Esophagus (tissue), 2 donors: ENCODE results near the gene TRAF4. TPM values are rescaled to one million over a fixed set of nuclear protein-coding genes. Genes with fewer than 3 reads are reported as not detected.
A peak's percentile ranks its signal among the peaks of the same experiment; 100 is the strongest.
"Not testable (repeated sequence)": the region's sequence is repeated elsewhere in the genome, so short reads cannot be mapped to it uniquely, and the experiment has no call there.

Experiments
- H3K27ac ChIP-seq, 2 donors: one replicate each; pipeline ENCODE4 v1.5.1; 2013; ENCODE audit warnings: low read depth in 2 of 2, mild to moderate bottlenecking in 2 of 2, inconsistent platforms in 1 of 2, low read length in 1 of 2, moderate library complexity in 1 of 2
- H3K27me3 ChIP-seq, 2 donors: one replicate each; pipeline ENCODE4 v1.6.1; 2013; ENCODE audit warnings: low read length in 2 of 2, control low read depth in 1 of 2, mild to moderate bottlenecking in 1 of 2; ENCODE audit not compliant: insufficient read depth in 2 of 2, control insufficient read depth in 1 of 2
- H3K36me3 ChIP-seq, 2 donors: one replicate each; pipeline ENCODE4 v1.6.1; 2013; ENCODE audit warnings: low read length in 1 of 2; ENCODE audit not compliant: control insufficient read depth in 2 of 2, insufficient read depth in 2 of 2
- H3K4me1 ChIP-seq, 2 donors: one replicate each; pipeline ENCODE4 v1.6.1; 2013; ENCODE audit warnings: low read length in 1 of 2; ENCODE audit not compliant: control insufficient read depth in 2 of 2, insufficient read depth in 2 of 2
- H3K4me3 ChIP-seq, 2 donors: one replicate each; pipeline ENCODE4 v1.5.1; 2013; ENCODE audit warnings: low read length in 2 of 2, mild to moderate bottlenecking in 2 of 2, low read depth in 1 of 2, moderate library complexity in 1 of 2
- H3K9me3 ChIP-seq, 2 donors: one replicate each; pipeline ENCODE4 v1.6.1; 2013; ENCODE audit warnings: mild to moderate bottlenecking in 2 of 2, low read depth in 1 of 2, low read length in 1 of 2, moderate library complexity in 1 of 2; ENCODE audit not compliant: control insufficient read depth in 2 of 2, insufficient read depth in 1 of 2
- WGBS, 2 donors: extraction: QIAGEN DNeasy Blood & Tissue Kit; methylation state at CpG; one replicate each; pipeline ENCODE4 v1.1.7; 2013; 5-methylcytosine and 5-hydroxymethylcytosine counted together
- polyA plus RNA-seq, 2 donors: library from polyadenylated mRNA; stranded (reverse); fragments of 200-250 nt; gene quantifications; one replicate each; pipeline ENCODE4 v1.2.3, GENCODE V29; 2013
- donor health status: healthy with polysubstance abuse.
- donor health status: Bipolar disorder and iron deficiency.

TRAF4 gene
- polyA plus RNA-seq, 2 donors = 30.0 to 34.6 TPM

- Histone ChIP-seq H3K27me3 (no peaks in the 10 kb centered on the region), H3K27ac (peak within 1 kb of the TSS; percentile 99 to 100), H3K4me3 (peak within 1 kb of the TSS; percentile 75 to 80), H3K9me3 (no peaks in the 10 kb centered on the region), H3K36me3 (peaks cover 0 to 6% of the 10 kb centered on the region in 2 donors), H3K4me1 (peaks cover 0 to 11% of the 10 kb centered on the region in 2 donors)
- WGBS, 2 donors = 0% methylated on average over 58 to 64 of the region's 64 CpGs
Observed at GRCh38 chr17:28728364-28729200, 15.2 kb upstream of the TRAF4 start, which contains the start of gene NEK8. NEK8 (plus strand) TSS chr17:28728788; CDS start chr17:28728814, 26 bp downstream.

GRCh38 chr17:28729950-28730330 is 13.9 kb upstream of the TRAF4 start:
- Histone ChIP-seq H3K27ac (no peak overlapping the region), H3K36me3 (peaks cover 0 to 2% of the 10 kb centered on the region in 2 donors), H3K27me3 (no peaks in the 10 kb centered on the region), H3K9me3 (no peaks in the 10 kb centered on the region), H3K4me1 (peaks cover 0 to 9% of the 10 kb centered on the region in 2 donors), H3K4me3 (no peak overlapping the region)
- 81 to 85% methylated on average over 11 of the region's 11 CpGs for WGBS, 2 donors

- Histone ChIP-seq H3K27me3 (no peaks in the 10 kb centered on the region), H3K27ac (no peak overlapping the region), H3K4me3 (no peak overlapping the region), H3K36me3 (peaks cover 0 to 2% of the 10 kb centered on the region in 2 donors), H3K9me3 (no peaks in the 10 kb centered on the region), H3K4me1 (peaks cover 0 to 2% of the 10 kb centered on the region in 2 donors)
- 88 to 95% methylated on average over 1 of the region's 1 CpG for WGBS, 2 donors
Observed at GRCh38 chr17:28733346-28733745, 10.5 kb upstream of the TRAF4 start.

- Histone ChIP-seq H3K27me3 (no peaks in the 10 kb centered on the region), H3K27ac (no peak overlapping the region), H3K4me1 (peaks cover 0 to 2% of the 10 kb centered on the region in 2 donors), H3K4me3 (no peak overlapping the region), H3K36me3 (peaks cover 0 to 2% of the 10 kb centered on the region in 2 donors), H3K9me3 (no peaks in the 10 kb centered on the region)
- WGBS, 2 donors = 87 to 90% methylated on average over 10 of the region's 10 CpGs
Observed at GRCh38 chr17:28734712-28735241, 9.0 kb upstream of the TRAF4 start.

DNA sequence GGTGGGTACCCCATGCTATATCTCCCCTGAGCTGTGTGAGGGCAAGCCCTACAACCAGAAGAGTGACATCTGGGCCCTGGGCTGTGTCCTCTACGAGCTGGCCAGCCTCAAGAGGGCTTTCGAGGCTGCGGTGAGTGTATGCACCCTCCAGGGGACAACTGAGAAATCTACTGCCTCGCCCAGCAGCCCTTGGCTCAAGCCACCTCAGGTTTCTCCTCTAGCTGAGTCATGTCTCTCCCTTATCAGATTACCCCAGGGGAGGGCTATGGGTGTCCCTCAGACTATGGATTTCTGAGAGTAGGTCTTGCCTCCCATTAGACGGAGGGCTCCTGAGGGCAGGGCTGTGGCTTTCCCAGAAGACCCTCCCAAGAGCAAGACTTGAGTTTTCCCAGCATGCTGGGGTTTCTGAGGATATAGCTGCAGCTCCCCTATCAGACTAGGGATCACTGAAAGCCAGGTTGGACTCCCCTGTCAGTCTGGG is 8.5 kb upstream of the TRAF4 start:
- H3K9me3 ChIP-seq = no peaks in the 10 kb centered on the region
- H3K27me3 ChIP-seq = no peaks in the 10 kb centered on the region
- H3K36me3 ChIP-seq = peaks cover 0 to 2% of the 10 kb centered on the region in 2 donors
- no peak overlapping the region for H3K4me3 ChIP-seq
- peaks cover 0 to 2% of the 10 kb centered on the region in 2 donors for H3K4me1 ChIP-seq
- H3K27ac ChIP-seq = no peak overlapping the region
- WGBS, 2 donors = 59 to 68% methylated on average over 5 of the region's 5 CpGs

- not testable (repeated sequence) for H3K4me3 ChIP-seq, H3K27me3 ChIP-seq, H3K4me1 ChIP-seq, H3K27ac ChIP-seq, H3K36me3 ChIP-seq, H3K9me3 ChIP-seq
- 91 to 93% methylated on average over 4 to 5 of the region's 8 CpGs for WGBS, 2 donors
Observed at GRCh38 chr17:28735913-28736769, 7.7 kb upstream of the TRAF4 start.

DNA sequence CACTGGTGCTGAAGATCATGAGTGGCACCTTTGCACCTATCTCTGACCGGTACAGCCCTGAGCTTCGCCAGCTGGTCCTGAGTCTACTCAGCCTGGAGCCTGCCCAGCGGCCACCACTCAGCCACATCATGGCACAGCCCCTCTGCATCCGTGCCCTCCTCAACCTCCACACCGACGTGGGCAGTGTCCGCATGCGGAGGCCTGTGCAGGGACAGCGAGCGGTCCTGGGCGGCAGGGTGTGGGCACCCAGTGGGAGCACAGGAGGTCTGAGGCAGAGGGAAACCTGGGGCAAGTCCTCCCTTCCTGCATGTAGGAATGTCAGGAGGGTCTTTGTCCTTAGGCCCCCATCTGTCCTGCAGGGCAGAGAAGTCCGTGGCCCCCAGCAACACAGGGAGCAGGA is 6.5 kb upstream of the TRAF4 start:
- Histone ChIP-seq H3K27ac (no peak overlapping the region), H3K27me3 (no peaks in the 10 kb centered on the region)

DNA sequence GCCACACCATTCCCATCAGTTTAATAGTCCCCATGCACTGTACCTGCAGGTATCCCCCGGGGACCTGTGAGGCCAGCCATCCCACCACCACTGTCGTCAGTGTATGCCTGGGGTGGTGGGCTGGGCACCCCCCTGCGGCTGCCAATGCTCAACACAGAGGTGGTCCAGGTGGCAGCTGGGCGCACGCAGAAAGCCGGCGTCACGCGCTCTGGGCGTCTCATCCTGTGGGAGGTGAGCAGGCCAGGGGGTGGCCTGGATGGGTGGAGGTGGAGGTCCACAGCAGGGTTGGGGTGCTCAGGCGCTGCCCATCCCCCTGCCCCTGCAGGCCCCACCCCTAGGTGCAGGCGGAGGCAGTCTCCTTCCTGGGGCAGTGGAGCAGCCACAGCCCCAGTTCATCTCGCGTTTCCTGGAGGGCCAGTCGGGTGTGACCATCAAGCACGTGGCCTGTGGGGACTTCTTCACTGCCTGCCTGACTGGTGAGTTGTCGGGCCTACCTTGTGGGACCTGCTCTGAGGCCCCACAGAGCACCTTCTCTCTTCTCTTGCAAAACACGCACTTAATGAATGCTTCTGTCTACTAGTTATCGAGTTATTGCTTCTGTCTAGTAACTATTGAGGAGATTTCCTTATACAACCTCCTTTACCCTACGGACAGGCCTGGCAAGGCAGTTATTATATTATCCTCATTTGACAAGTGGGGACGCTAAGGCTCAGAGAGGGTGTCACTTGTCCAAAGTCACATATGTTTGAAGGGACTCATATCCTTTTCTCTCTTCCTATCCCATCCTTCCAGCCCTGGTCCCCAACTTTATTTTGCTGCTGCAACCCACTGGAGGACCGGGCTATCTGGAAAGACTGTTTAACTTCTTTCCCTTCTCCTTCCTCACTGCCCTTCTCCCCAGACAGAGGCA is 5.8 kb upstream of the TRAF4 start:
- Histone ChIP-seq H3K9me3 (no peaks in the 10 kb centered on the region), H3K27me3 (no peaks in the 10 kb centered on the region), H3K4me3 (no peak overlapping the region), H3K4me1 (peaks cover 0 to 2% of the 10 kb centered on the region in 2 donors), H3K36me3 (peaks cover 0 to 2% of the 10 kb centered on the region in 2 donors), H3K27ac (no peak overlapping the region)
- 83 to 86% methylated on average over 22 of the region's 22 CpGs for WGBS, 2 donors

More for the DNA sequence above, 6.5 kb upstream of the TRAF4 start:
- Histone ChIP-seq H3K9me3 (no peaks in the 10 kb centered on the region), H3K36me3 (peaks cover 0 to 2% of the 10 kb centered on the region in 2 donors), H3K4me1 (peaks cover 0 to 2% of the 10 kb centered on the region in 2 donors), H3K4me3 (no peak overlapping the region)
- 95 to 98% methylated on average over 12 of the region's 12 CpGs for WGBS, 2 donors
